ENCODE data around the gene EDN2.

EDN2 gene

GRCh38 chr1:41434748-41435449 is 49.6 kb downstream of the EDN2 start:
- no peak for DNase-seq

DNA sequence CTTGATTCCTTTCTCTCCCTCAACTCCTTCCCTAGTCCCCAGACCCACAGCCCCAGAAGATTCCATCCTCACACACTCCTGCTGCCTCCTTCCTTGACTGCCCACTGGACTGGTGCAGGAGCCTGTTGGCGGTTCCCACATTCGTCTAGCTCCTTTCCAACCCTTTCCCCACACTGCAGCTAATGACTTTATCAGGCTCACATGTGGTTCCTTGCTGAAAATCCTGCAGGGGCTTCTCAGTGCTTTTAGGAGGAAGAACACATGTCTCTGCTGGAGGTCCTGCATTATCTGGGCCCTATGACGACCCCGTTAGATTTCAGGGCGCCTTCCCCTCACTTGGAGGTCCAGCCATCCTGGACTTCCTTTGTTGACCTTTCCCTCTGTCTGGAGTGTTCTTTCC is 50.2 kb downstream of the EDN2 start:
- DNase-seq: no peak

DNA sequence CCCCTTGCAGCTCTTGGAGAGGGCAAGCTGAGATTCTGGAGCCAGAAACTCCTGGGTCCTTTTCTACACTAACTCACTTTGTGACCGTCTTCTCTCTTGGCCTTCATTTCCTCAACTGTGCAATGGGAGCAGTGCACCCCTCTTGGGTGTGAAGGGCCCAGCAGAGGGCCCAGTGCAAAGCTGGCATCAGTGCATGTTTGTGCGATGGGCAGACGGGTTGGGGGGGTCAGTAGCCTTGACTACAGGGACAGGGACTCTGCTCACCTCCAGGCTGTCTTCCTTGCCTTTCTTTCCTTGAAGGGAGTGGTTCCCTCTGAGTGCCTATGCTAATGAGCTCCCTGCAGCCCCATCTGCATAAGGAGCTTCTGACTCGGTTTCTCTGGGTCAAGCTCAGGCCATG is 51.0 kb downstream of the EDN2 start:
- no peak for DNase-seq

GRCh38 chr1:41432481-41433280 is 51.8 kb downstream of the EDN2 start:
- peak; percentile 66 to 85 for DNase-seq

DNA sequence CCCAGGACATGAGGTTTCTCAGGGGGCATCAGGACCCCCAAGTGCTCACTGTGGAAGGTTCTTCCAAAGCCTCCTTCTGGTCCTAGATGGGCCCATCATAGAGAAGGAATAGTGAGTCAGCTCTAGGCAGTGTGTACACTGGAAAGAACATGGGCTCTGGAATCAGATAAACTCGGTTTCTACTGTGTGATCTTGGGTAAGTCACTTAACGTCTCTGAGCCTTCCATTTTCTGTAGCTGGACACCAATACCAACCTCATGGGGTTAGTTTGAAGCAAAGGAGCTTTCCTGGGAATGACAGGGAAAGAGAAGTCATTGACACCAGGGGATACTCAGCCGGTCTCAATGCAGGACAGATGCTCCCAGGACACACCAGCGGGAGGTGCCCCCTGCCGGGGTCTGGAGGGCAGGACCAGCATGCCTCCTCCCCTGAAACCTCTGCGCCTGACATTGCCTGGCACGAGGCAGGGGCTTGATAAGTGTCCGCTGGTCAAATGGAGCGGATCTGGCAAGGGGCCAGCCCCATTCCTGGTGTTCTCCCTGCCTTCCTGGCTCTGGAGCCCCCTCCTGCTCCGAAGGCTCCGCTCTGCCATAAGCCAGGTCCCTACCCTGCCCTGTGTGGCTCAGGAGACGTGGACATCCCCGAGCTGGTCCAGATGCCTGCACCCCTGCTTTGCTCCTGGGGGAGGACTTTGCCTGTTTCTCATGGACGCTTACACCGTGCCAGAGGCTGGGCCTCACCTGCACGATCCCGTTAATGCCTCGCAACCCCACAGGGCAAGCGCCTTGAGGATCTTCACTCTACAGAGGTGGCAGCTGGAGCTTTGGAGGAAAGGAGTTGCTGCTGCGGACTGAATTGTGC is 52.8 kb downstream of the EDN2 start:
- DNase-seq: no peak

DNA sequence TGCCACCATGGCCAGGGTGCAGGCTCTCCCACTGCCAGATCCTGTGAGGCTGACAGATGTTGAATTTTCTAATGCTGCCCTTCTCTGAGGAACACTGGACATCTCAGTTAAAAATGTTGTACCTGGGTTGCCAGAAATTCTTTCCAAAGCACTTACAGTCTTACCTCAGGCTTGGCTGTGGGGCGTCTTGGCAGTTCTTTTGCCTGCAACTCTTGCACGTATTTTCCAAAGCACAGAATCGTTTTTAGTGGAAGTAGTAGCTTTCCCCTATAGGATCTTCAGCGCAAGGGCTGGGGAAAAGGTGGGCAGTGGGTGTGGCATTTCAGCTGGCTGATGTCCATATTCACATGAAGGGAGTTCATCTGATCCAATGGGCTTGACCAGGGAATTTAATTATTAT is 53.9 kb downstream of the EDN2 start:
- DNase-seq: no peak

DNA sequence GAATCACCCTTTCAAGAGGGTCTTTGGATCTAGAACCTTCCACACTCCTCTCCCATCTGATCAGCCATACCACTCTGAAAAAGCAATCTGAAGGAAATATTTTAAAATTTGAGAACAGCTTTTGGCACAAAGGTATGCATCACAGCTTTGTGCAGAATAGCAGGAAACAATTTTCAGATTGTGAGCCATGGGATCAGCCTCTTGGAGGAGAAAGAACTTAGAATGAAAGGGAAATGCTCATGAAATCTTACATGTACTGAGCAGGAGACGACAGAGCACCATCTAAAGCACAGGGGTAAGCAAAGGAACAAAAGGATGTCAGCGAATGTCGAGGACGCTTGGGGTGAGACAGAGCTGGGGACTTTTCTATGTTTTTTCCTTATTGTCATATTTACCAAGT is 54.4 kb downstream of the EDN2 start:
- no peak for DNase-seq

DNA sequence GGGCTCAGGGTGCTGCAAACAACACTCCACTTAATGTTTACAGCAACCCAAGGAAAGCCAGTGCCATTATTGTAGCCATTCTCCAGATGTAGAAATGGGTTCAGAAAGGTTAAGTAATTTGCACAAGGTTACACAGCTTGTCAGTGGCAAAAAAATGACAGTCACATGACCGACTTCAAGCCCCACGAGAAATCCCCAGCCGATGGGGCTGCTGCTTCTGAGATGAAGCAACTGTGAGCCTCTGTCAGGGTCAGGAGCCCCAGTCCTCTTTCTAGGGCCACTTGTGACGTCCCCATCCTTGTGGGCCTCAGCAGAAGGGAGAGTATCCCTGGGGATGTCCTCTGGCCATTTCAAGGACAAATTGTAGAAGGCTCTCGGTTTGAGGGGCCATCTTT is 54.8 kb downstream of the EDN2 start:
- no peak for DNase-seq
